Measurements from ENCODE around the gene SH3PXD2B. TPM values are rescaled to one million over a fixed set of nuclear protein-coding genes. Genes with fewer than 3 reads are reported as not detected.

Gene SH3PXD2B
- total and polyA plus RNA-seq, 10 of the 15 experiments (the other 5 are each of a cell fraction or from before 2014, with no cell fraction given): 0.05 to 1.6 (median 0.57) TPM

GRCh38 chr5:172345881-172346280 is 108.4 kb downstream of the SH3PXD2B start (continued):
- TF ChIP-seq, protein P1, sequence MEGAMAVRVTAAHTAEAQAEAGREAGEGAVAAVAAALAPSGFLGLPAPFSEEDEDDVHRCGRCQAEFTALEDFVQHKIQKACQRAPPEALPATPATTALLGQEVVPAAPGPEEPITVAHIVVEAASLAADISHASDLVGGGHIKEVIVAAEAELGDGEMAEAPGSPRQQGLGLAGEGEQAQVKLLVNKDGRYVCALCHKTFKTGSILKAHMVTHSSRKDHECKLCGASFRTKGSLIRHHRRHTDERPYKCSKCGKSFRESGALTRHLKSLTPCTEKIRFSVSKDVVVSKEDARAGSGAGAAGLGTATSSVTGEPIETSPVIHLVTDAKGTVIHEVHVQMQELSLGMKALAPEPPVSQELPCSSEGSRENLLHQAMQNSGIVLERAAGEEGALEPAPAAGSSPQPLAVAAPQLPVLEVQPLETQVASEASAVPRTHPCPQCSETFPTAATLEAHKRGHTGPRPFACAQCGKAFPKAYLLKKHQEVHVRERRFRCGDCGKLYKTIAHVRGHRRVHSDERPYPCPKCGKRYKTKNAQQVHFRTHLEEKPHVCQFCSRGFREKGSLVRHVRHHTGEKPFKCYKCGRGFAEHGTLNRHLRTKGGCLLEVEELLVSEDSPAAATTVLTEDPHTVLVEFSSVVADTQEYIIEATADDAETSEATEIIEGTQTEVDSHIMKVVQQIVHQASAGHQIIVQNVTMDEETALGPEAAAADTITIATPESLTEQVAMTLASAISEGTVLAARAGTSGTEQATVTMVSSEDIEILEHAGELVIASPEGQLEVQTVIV (IDR thresholded peaks at IDR 0.05; ENCODE audit: borderline replicate concordance, partially characterized antibody): no peak
- TF ChIP-seq ZNF384 (IDR thresholded peaks at IDR 0.05; ENCODE audit: borderline replicate concordance, low read depth, low read length) (no peak), ZNF622 (IDR thresholded peaks at IDR 0.05) (no peak)
- TF ChIP-seq, protein P2, sequence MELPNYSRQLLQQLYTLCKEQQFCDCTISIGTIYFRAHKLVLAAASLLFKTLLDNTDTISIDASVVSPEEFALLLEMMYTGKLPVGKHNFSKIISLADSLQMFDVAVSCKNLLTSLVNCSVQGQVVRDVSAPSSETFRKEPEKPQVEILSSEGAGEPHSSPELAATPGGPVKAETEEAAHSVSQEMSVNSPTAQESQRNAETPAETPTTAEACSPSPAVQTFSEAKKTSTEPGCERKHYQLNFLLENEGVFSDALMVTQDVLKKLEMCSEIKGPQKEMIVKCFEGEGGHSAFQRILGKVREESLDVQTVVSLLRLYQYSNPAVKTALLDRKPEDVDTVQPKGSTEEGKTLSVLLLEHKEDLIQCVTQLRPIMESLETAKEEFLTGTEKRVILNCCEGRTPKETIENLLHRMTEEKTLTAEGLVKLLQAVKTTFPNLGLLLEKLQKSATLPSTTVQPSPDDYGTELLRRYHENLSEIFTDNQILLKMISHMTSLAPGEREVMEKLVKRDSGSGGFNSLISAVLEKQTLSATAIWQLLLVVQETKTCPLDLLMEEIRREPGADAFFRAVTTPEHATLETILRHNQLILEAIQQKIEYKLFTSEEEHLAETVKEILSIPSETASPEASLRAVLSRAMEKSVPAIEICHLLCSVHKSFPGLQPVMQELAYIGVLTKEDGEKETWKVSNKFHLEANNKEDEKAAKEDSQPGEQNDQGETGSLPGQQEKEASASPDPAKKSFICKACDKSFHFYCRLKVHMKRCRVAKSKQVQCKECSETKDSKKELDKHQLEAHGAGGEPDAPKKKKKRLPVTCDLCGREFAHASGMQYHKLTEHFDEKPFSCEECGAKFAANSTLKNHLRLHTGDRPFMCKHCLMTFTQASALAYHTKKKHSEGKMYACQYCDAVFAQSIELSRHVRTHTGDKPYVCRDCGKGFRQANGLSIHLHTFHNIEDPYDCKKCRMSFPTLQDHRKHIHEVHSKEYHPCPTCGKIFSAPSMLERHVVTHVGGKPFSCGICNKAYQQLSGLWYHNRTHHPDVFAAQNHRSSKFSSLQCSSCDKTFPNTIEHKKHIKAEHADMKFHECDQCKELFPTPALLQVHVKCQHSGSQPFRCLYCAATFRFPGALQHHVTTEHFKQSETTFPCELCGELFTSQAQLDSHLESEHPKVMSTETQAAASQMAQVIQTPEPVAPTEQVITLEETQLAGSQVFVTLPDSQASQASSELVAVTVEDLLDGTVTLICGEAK (IDR thresholded peaks at IDR 0.05; ENCODE audit: borderline replicate concordance): no peak

- BruUV-seq (replicated peaks): no TSS peak
- ATAC-seq: no peak
- TF ChIP-seq SUZ12 (IDR thresholded peaks at IDR 0.05; ENCODE audit: unreplicated experiment) (no peak), CBFB (IDR thresholded peaks at IDR 0.05; ENCODE audit: low read depth) (no peak), MYC (IDR thresholded peaks at IDR 0.05; ENCODE audit: insufficient read depth, insufficient read length, insufficient replicate concordance, low read length, severe bottlenecking) (no peak), JUNB (IDR thresholded peaks at IDR 0.05) (no peak), PAX8 (IDR thresholded peaks at IDR 0.05) (no peak), KLF5 (IDR thresholded peaks at IDR 0.05; ENCODE audit: partially characterized antibody) (no peak), SP1 (IDR thresholded peaks at IDR 0.05; ENCODE audit: low read depth, low read length) (no peak)
- TF ChIP-seq, protein P3, sequence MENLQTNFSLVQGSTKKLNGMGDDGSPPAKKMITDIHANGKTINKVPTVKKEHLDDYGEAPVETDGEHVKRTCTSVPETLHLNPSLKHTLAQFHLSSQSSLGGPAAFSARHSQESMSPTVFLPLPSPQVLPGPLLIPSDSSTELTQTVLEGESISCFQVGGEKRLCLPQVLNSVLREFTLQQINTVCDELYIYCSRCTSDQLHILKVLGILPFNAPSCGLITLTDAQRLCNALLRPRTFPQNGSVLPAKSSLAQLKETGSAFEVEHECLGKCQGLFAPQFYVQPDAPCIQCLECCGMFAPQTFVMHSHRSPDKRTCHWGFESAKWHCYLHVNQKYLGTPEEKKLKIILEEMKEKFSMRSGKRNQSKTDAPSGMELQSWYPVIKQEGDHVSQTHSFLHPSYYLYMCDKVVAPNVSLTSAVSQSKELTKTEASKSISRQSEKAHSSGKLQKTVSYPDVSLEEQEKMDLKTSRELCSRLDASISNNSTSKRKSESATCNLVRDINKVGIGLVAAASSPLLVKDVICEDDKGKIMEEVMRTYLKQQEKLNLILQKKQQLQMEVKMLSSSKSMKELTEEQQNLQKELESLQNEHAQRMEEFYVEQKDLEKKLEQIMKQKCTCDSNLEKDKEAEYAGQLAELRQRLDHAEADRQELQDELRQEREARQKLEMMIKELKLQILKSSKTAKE (IDR thresholded peaks at IDR 0.05; ENCODE audit: low read depth, poor library complexity, severe bottlenecking): no peak
Observed at GRCh38 chr5:172344855-172345409, 109.4 kb downstream of the SH3PXD2B start.

More at GRCh38 chr5:172344855-172345409, 109.4 kb downstream of the SH3PXD2B start:
- no peaks in the 10 kb centered on the region for H3K4me1 ChIP-seq (ENCODE audit: control insufficient read depth, insufficient read depth, low read length)
- no peaks in the 10 kb centered on the region for H3K79me2 ChIP-seq (ENCODE audit: control insufficient read depth, insufficient read depth, low read length)
- CTCF ChIA-PET: no interaction called here
- H3K9me3 ChIP-seq (replicated peaks; ENCODE audit: control insufficient read depth, insufficient read depth, low read length): no peaks in the 10 kb centered on the region
- H2AFZ ChIP-seq (ENCODE audit: control insufficient read depth, low read depth, low read length): no peak overlapping the region
- H3K36me3 ChIP-seq (ENCODE audit: control insufficient read depth in 2 of 2, insufficient read depth in 2 of 2, low read length in 1 of 2): no peaks in the 10 kb centered on the region
- no peaks in the 10 kb centered on the region for H4K20me1 ChIP-seq (ENCODE audit: control insufficient read depth, insufficient read depth)
- H3K9ac ChIP-seq (ENCODE audit: control insufficient read depth, insufficient read depth, low read length): no peak overlapping the region
- H3K27me3 ChIP-seq (replicated peaks in 1 of 2; ENCODE audit: control insufficient read depth in 2 of 2, insufficient read depth in 2 of 2, low read length in 1 of 2): no peaks in the 10 kb centered on the region
- no peak for DNase-seq (ENCODE audit: low read depth, low spot score)
- H3K27ac ChIP-seq (ENCODE audit: control insufficient read depth, insufficient read depth): no peak overlapping the region
- WGBS (ENCODE audit: insufficient coverage, insufficient replicate concordance, low lambda C conversion rate, missing lambda C conversion rate): 71% methylated on average over 3 of the region's 3 CpGs
- H3K4me3 ChIP-seq: no peak overlapping the region
- POLR2A ChIA-PET: no interaction called here
- RAD21 ChIA-PET (ENCODE audit: unreplicated experiment): no interaction called here
- intact Hi-C loops (cut with micrococcal nuclease; ENCODE audit: unreplicated experiment) (no loop called here), in situ Hi-C loops (cut with MboI) (no loop called here)
- H3K4me2 ChIP-seq (ENCODE audit: control insufficient read depth, insufficient read depth): no peak overlapping the region
- FAIRE-seq: no peak
- SMC1A ChIA-PET (ENCODE audit: uncharacterized antibody, unreplicated experiment): no interaction called here

Data from GM12878 (cell line).